ENCODE results near the gene TTLL7.
"Not testable (repeated sequence)": the region's sequence is repeated elsewhere in the genome, so short reads cannot be mapped to it uniquely, and the experiment has no call there.

Gene TTLL7

DNA sequence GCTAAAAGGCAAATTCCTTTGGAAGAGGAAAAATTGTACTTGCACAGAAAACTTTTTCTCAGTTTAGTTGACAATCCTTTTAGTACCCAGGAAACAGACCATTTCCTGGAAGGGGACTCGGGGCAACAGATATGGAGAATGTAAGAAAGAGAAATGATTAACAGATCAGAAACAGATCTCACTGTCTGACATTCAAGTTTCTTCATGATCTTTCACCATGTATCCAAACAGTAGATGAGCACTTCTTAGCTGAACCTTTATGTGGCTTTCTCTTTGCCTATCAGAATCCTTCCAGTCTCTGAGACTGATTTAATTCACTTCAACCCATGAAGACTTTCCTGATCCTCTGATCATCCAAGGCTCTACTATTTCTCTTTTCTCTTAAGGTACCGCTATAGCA lies 2.7 kb downstream of the TTLL7 start:
- DNase-seq: no peak

DNA sequence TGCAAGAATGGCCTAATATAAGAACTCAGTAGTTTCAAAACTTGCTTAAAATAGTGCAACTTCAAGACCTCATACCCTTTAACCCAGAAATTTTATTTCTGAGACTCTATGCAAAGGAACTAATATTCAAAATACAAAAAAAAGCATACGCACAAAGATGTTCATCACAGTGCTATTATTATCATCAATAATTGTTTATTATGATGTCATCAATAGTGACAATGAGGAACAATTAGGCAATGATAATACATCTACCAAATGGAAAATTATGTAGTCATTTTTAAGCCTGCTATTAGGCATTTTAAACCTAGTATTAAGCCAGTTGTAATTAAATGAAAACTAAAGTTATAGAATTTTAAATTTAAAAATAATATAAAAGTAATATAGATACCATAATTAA lies 3.3 kb downstream of the TTLL7 start:
- DNase-seq: no peak

DNA sequence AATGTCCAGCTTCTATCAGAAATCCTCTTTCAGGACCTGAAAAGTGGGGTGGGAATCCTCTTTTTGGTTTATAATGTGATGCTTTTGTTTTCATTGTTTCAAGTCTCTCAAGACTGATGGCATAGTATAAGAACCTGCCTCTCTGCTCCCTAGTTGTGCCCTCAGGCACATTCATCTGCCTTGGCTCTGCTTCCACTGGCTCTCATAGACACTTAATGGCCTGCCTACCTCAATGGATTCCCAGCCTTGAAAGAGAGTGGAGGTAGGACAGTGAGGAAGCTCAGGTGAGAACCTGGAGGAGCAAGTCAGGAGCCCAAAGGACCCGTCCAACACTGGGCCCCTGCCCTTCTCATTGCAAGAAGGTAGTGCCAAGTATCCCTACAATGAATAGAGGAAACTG lies 4.8 kb downstream of the TTLL7 start:
- no peak for DNase-seq

DNA sequence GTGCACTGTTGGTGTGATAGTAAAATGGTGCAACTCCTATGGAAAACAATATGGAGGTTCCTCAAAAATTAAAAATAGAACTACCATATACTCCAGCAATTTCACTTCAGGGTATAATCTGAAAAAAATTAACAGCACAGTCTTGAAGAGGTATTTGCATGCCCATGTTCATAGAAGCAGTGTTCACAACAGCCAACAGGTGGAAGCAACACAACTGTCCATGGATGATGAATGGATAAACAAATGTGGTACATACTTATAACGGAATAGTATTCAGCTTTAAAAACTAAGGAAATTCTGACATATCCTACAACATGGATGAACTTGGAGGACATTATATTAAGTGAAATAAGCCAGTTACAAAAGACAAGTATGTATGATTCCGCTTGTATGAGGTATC lies 8.2 kb downstream of the TTLL7 start:
- no peak for DNase-seq

DNA sequence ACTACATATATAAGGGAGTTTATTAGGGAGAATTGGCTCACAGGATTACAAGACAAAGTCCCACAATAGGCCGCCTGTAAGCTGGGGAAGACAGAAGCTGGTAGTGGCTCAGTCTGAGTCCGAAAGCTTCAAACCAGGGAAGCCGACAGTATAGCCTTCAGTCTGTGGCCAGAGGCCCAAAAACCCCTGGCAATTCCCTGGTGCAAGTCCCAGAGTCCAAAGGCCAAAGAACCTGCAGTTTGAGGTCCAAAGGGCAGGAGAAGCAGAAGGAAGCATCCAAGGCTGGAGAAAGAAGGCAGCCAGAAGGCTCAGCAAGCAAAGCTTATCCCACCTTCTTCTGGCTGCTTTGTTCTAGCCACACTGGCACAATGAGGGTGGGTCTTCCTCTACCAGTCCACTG lies 13.9 kb downstream of the TTLL7 start:
- DNase-seq: no peak

DNA sequence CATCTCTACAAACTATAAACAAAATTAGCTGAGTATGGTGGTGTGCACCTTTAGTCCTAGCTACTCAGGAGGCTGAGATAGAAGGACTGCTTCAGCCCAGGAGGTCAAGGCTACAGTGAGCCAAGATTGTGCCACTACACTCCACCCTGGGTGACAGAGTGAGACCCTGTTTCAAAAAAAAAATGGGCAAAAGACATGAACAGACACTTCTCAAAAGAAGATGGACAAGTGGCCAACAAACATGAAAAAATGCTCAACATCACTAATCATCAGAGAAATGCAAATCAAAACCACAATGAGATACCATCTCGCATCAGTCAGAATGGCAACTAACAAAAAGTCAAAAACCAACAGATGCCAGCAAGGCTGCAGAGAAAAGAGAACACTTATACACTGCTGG lies 15.0 kb downstream of the TTLL7 start:
- not testable (repeated sequence) for DNase-seq

DNA sequence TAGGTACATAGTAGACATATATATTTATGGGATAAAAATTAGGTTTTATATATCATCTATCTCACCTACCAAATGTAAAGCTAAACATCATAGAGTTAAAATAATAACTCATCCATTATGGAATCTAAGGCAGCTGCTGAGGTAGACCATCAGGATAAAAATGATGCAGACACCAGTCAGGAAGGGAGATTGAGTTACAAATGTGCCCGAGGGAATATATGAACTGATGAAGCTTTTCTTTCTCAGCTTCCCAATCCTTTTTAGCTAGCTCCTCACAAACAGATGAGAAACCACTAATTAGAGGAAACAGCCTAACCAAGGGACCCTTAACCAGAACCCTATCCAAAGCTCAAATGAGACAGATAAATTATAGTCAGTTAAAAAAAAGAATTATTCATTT lies 20.9 kb downstream of the TTLL7 start:
- DNase-seq: no peak

DNA sequence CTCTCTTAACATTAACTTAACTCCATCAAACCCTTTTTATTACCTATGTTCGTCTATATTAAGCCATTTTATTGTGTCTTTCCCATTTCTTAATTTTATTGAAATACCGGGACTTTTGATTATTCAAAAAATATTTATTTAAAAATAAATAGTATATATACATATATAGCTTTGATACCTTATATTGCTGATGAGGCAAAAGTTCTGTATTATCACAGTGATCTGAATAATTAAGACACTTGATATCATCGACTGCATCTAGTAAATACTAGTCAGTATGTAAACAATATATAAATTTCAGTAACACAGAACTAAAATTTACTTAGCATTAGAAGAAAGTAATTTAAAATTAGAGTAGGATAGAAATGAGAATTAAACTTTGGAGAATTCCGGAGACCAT lies 22.0 kb downstream of the TTLL7 start:
- DNase-seq: no peak

DNA sequence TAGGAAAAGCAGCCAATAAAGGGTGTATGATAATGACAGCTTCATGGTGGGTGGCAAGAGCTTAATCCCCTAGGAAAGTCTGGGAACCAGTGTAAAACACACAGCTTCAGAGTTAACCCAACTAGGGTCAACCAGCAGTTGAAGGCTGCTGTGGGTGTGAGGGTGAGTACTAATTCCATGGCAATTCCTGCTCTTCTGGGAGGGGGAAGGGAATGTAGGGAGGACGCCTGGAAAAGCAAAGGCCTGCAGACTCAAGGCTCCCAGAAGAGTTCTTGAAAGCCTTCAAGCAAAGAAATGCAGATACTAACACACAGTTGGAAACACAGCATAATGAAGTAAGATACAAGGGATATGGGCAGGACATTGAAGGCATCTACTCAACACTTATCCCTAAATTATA lies 28.1 kb downstream of the TTLL7 start:
- DNase-seq: no peak

DNA sequence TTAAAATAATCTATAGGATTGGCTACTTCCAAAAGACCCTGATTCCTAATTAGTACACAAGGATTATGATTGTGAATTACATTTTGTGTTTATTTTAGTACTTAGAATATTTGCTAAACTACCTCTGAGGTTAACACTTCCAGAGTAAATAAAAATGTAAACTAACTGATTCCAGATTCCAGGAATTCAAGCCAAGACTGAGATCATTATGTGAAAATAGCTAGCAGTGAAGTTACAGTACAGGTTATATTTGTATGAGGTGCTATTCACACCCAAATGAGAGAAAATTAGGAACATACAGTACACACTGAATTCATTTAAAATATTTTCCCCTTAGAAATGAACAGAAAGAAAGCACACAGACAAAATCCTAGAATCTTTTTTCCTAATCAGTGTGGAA lies 28.8 kb downstream of the TTLL7 start:
- DNase-seq: no peak

DNA sequence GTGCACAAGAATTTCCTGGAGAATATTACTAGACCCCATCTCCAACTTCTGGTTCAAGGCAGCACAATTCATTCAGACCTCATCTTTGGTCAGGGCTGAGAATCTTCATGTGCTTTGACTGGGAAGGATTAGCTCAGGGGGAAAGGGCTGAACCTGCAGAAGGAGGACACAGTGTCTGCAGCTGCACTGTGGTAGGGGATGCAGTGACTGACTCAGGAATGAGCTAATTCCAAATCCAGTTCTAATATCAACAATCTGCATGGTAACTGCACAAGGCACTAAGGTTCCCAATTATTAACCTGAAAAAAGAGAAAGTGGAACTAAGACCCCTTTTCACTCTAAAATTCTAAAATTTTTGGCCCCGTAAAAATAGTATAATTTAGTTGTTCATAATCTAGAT lies 31.6 kb downstream of the TTLL7 start:
- DNase-seq: no peak

DNA sequence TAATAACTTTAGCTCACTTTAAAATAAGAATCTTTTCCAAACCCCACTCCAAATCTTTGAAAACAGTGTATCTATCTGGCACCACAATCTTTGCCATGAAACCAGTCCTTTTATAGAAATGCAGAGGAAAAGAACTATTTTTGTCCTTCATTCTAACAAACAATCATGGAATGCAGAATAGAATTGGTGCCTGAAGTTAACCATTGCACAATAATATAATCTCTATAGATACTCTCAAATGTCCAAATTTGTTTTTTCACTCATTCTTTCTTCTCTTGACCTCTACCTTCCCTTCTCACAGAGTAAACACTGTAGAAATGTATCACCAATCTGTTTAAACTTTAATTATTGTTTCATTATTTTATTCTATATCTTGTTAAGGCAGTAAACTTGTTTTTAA lies 34.8 kb downstream of the TTLL7 start:
- no peak for DNase-seq

DNA sequence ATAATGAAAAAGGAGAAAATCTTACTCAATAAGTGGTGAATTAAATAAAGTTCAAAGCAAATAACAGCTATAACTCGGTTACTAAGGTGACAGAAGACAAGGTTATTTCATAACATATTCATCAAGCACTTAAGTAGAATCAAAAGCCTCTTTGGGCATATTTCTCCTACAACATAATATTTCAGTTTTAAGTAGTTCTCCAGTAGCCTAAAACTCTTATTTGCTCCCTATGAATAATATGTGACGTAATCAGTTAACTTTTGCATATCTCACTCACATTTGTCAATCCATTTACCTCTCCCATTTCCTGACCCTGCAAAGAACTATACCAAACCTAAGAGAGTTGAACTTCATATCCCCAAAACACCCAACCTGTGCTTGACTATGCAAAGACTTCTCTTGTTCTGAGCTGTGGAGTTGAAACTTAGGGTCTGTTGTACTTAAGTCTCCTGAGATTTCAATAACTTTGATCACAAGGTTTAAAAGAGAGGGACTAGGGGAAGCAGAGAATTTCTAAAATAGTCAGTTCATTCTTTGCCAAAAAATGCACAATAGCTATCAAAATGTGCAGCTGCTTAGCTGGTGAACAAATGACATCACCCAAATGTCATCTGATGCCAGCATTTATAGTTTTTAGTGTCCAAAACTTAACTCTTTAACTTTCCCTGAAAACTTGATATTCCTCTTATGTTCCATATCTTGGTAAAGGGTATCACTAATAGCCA lies 37.2 kb downstream of the TTLL7 start:
- DNase-seq: no peak

DNA sequence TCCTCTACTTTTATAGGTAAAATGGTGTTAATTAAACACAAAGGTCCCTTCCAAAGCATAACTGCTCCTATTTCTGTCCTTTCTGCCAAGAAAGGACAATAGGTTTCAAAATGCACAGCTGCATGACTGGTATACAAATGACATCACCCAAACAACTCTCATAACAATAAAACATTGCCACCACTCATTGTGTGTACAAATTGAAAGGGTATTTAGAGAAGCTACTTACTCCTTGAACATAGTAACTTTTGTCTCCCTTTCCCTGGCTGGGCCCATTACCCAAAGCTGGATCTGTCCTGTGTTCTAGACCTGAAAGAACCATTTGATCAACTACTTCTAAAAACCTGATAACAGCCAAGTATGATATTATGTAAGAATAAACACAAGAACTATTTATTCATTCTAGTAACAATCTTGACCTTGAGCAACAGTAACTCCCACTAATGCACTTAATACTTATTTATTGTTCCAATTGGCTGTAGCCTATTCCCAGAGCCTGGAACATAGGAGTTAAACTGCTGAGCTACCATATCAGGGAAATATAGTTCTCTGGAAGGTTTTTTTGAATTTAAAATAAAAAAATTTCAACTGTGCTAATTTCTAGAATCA lies 38.2 kb downstream of the TTLL7 start:
- DNase-seq: no peak

DNA sequence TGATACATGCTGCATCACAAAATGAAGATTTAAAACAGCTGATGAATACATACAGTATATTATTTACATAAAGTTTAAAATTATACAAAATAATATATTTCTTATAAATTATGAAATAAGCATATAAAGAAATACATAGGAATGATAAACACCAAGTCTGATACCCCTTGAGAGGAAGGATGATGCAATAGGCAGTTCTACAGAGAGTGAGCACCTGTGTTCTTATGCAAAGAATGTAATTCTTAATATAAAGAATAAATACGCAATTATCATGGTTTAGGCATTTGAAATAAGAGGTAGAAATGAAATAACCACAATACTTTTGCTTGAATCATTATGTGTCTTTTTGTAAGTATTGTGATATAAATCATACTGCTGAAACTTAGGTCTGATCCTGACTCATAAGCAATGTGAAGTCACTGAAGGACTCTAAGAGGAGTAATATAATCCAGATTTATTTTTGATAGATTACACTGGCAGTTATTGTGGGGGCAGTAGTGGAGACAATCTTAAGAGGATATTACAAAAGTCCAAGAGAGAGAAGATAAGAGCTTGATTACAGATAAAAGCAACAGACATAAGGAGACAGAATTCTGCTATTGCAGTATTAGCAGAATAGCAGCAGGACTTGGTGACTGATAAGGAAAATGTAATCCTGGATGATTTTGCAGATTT lies 39.0 kb downstream of the TTLL7 start:
- no peak for DNase-seq

DNA sequence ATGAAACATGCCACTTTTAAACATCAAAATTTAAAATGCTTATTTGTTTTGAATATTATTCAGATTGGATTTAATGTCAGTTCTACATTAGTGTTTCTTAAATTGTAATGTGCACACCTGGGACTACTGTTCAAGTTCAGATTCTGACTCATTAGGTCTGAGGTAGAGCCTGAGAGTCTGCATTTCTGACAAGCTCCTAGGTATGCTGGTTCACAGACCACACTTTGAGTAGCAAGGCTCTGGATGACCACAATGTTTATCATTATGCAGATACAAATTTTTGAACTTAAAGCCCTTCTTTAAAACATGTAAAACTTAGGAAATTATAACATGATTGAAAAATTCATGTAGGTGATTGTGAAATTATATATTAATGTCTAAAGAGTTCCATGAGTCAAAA lies 40.2 kb downstream of the TTLL7 start:
- no peak for DNase-seq

DNA sequence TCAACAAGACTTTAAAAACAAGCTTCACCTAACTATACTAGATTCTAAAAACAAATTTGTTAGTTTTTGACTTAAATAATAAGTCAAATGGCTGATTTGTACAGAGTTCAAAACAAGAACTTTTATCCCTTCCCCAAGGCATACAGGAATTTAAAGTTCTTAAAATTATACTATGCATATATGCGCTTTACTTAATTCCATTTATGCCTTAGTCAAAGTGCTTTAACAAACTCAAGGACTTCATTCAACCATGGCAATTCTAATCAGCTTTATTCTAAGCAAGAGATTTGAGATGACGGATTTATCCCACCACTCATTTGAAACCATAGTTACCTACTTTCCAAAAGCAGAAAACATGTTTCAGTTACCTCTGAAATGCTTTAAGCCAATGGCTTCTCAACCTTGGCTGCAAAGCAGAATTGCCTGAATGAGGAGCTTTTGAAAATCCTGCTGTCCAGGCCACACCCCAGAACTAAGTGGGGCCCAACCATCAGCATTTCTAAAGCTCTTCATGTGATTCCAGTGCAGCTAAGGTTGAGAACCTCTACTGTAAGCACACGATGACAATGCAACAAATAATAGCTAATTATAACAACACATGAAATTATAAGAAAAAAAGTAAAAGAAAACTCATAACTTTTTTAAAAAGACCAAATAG lies 44.6 kb downstream of the TTLL7 start:
- DNase-seq: no peak

DNA sequence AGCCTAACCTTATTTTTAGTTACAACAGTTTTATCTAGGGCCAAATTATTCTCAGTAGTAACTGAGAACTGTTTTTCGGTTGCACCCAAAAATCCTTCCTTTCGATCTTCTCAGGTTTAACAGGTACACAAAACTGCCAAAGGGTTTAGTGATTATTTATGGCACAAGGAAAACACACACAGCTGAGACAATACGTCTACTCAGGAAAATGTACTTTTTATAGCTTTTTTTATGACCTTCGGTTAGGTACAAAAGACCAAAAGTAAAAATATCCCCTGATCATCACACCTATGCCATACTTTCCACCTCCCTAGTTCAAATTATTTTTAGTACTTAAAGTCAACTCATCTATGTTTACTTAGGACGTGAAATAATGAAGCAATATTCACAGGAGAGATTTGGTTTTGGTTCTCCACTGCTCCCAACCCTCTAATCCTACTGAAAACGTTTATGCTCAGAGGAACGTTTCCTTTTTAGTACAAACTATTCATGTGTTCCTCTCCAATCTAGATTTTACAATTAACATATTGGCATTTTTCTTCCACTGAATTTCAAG lies 48.7 kb downstream of the TTLL7 start:
- DNase-seq: no peak

DNA sequence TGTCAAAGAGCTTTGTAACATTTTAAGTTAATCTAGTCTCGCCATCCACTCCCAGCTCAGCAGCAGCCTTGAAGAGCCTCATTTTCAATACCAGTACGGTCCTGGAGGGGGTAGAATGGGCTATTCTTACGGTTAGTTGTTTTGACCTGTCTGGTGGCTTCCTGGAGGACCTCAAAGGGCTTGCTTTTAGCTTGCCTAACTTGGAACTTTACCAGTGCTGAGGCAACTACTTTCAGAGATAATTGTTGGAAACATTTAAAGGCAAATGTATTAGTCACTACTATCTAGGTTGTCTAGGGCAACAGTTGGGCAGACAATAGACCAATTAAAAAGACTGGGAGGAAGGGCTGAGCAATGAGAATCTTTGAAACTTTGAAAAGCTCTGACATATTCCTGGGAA lies 56.0 kb downstream of the TTLL7 start:
- DNase-seq: no peak

DNA sequence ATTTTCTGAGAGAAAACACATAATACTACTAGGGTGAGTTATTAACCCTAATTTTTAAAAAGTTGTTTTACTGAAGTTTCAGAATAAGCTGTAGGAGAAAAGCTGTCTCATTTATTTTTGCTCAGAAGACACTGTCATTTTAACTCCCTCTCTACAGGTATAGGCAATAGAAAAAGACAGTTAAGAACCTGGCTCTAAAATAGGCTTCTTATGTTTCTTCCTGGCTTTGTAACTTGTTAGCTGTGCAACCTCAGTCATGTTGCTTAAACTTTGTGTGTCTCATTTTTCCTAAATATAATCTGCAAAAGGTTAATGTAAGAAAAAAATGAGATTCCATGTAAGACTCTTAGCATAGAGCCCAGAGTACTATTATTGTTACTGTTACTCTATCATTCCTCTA lies 64.4 kb downstream of the TTLL7 start:
- DNase-seq: no peak

DNA sequence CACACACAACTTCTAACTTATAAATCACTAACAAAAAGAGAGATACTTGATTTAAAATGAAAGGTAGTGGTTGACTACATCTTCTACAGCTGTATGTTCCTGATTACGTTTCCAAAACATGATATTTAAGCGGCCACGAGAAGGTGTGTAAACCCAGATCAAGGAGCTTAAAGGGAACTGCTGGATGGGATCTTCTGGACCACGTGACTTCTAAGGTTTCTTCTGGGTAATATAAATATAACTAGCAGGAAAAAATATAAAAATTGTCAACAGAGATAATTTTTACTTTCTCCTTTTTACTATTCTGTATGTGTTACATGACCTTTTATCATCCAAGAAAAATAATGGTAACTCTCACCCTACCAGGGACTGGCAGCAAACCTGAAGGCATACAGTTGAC lies 66.2 kb downstream of the TTLL7 start:
- DNase-seq: no peak

DNA sequence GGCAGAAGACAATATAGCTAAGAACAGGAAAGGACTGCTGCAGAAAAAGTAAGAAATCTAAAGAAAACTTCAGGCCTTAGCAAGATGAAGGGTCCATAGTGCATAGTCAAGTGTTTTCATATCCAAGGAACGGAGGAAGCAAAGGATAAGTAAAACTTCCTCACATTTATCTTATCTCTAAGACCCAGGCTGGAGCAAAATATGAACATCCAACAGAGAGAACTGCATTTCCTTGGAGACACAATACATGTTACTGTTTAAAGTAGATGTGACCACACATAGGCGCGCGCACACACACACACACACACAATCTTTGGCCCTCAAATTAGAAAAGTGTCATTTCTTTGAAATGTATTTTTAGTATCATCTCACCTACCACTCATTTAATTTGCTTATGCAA lies 66.7 kb downstream of the TTLL7 start:
- DNase-seq: no peak

DNA sequence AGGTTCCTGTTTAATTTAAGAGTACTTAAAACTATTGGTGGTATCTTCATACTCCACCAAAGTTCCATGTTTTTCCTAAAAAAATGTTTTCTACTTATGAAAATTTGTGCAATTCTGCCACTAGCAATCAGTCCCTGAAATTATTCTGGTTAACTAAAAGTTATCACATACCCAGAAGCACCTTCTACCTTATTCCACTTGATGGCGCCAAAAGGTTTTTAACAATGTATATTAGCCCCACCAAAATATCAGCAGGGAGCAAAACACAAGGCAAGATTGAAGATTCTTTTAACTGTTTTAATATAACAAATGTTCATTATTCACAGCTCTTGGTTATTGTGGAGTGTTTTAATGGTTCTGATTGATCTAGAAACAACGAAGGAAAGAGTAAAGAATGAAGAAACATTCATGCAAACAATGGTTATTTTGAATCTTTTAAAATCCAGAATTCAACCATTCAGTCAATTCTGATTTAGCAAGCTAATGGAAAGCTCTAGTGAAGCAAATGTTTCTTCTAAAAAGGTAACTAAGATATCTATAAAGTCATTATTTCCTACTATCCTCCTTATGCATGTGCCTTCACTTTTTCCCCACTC lies 67.2 kb downstream of the TTLL7 start:
- DNase-seq: no peak
